Measurements from ENCODE around the gene GLUL.
A peak's percentile ranks its signal among the peaks of the same experiment; 100 is the strongest.

The GLUL gene

DNA sequence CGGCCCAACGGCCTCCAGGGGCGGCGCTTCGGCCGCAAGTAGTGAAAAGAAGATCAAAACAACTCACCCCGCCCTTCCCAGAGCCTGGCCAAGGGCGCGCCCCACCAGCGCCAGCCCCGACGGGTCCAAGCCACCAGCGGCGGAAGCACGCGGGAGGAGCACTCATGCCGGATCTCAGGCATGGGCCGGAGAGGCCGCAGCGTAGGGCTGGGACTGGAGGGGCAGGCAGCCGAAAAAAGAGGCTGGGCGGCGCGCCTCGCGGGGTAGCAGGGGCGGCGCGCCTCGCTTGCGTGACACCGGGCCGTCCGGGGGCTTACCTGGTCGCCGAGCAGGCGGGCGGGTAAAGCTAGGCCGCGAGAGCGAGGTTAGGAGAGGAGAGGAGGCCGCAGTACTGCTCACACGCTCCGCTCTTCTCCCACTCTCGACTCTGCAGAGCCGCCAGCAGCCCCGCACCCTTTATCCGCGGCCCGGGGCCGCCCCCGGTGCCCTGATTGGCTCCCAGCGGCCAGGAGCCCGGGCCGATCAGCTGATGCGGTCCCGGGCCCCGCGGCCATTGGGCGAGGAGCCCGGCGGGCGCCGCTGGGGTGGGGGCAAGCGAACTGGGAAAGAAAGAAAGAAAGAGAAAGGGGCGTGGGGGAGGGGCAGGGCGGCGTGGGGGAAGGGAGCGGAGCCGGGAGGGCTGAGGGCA is at the start of gene GLUL:
Gene GLUL, minus strand, starts transcription at position 429 of the 688 bp plus-strand sequence. CDS start 3,053 bp downstream, outside the sequence.
- DNase-seq, result peak; percentile 64

DNA sequence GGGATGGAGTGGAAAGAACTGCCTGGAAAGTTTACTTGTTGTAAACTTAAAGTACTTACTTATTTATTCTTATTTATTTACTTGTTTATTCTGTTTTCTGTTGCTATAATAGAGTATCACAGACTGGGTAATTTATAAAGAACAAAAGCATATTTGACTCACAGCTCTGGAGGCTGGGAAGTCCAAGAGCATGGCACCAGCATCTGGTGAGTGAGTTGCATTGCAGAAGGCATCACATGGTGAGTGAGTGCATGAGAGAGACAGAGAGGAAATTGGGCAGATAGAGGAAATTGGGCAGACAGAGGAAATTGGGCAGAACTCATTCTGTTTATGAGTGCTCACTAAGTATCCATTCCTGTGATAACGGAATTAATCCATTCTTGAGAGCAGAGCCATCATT is 46.7 kb upstream of the GLUL start:
- no peak for DNase-seq

GRCh38 chr1:182433580-182433979 is 42.0 kb upstream of the GLUL start:
- no peak for DNase-seq

GRCh38 chr1:182431278-182431677 is 39.7 kb upstream of the GLUL start:
- no peak for DNase-seq

GRCh38 chr1:182430263-182431068 is 38.9 kb upstream of the GLUL start:
- DNase-seq, result no peak

- no peak for DNase-seq
Measured at GRCh38 chr1:182428043-182428442, 36.5 kb upstream of the GLUL start.

DNA sequence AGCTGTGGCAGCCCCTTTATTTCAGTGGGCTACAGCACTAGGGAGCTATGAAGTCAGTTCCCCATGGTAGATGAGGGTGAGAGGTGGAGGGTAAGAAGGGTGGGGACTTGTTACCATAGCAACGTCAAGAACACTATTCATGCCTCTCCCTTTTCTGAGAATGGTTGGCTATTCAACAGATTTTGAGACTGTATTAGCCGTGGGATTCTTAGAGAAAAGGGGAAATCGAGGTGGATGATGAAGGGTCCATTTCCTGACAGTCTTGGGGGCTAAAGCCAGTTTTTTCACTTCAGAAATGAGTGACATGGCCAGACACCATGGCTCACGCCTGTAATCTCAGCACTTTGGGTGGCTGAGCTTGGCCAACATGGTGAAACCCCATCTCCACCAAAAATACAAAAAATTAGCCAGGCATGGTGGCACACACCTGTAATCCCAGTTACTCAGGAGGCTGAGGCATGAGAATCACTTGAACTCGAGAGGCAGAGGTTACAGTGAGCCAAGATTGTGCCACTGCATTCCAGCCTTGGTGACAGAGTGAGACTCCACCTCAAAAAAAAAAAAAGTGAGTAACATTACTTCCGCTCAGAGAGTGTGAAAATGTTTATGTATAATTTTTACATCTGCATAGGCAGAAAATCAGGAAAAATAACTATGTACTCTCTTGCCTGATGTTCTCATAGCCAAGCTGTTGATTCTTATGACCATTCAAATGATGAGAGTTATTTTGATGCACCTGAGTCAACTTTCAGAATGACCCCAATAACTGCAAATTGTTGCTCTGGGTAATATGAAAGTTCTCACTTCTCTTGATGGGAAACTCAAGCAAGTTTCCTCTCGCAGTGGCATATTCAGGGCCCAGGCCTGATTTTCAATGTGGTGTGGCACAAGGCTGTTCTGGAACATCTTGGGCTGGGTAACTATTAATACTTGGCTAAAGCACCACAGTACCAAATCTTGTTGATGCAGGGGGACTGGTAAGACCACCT is 35.1 kb upstream of the GLUL start:
- DNase-seq, result no peak

GRCh38 chr1:182415789-182416188 is 24.2 kb upstream of the GLUL start:
- no peak for DNase-seq

- no peak for DNase-seq
Measured at GRCh38 chr1:182413969-182414368, 22.4 kb upstream of the GLUL start.

GRCh38 chr1:182413486-182413885 is 21.9 kb upstream of the GLUL start:
- DNase-seq, result no peak

GRCh38 chr1:182410620-182411273 is 19.2 kb upstream of the GLUL start:
- no peak for DNase-seq

- DNase-seq, result no peak
Measured at GRCh38 chr1:182410138-182410537, 18.5 kb upstream of the GLUL start.

- no peak for DNase-seq
Measured at GRCh38 chr1:182408435-182409075, 17.0 kb upstream of the GLUL start.

DNA sequence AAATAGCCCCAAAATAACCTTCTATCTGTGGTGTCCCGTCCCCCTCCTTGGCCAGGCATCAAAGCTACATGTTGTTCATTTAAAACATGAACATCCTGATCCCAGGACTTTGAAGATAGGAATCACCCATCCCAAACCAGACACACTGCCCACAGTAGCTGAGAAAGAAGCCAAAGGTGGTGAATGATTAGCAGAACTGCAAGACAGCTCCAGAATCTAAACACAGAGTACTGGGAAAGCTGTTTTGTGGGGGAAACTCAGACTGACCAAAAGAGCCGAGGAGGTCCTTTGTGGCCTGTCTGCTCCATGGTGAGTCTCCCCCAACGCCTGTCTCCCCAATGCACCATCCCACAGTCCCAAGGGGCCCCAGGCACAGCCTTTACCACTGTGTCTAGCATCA is 16.1 kb upstream of the GLUL start:
- no peak for DNase-seq

- DNase-seq, result no peak
Measured at GRCh38 chr1:182406012-182406411, 14.4 kb upstream of the GLUL start.

DNA sequence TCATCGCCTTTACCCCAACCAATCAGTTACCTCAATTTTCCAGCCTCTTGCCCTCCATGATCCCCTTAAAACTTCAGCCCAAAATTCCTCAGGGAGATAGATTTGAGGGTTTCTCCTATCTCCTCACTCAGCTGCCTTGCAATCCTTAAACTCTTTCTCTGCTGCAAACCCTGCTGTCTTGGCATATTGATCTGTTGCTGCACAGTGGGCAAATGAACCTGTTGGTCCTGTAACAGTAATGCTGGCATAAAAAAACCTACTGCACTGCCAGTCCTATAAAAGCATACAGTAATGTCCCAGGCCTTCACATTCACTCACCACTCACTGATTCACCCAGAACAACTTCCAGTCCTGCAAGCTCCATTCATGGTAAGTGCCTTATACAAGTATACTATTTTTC is 14.0 kb upstream of the GLUL start:
- DNase-seq, result no peak

DNA sequence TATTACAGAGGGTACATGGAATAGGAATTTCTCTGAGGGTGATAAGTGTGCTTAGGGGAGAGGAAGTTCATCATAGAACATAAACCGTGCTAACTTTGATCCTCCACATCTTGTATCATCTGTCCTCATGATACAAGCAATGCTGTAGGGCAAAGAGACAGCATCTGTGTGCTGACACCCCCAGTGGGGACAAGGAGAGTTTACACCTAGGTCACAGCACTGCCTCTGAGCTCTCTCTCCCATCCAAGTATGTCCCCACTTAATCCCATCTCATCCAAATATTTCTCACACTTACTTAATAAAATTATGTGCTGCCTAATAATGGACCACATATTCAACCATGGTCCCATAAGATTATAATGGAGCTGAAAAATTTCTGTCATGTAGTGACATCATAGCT is 13.2 kb upstream of the GLUL start:
- no peak for DNase-seq

- no peak for DNase-seq
Measured at GRCh38 chr1:182400567-182400966, 9.0 kb upstream of the GLUL start, which contains the start of gene TEDDM1. Gene TEDDM1 (minus strand): TSS chr1:182400667. CDS start chr1:182400485, 182 bp downstream.

GRCh38 chr1:182397653-182398393 is 6.2 kb upstream of the GLUL start:
- DNase-seq, result no peak

DNA sequence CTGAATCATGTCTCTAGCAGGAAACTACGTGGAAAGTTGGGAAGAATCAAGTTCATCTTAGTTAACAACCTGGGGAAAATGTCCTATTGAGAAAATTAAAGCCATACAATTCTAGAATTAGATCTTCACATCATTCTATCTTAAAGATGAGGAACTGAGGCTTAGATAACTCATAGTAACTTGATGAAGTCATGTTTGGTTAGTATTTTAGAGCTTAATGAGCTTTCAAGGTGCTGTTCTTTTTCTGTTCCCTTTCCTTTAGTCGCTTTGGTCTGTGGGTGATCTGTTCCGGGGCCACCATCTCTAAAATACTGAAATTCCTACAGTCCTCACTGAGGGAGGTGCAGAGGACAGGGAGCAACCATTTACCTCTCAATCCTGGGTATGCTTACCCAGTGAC is 4.3 kb upstream of the GLUL start:
- no peak for DNase-seq

DNA sequence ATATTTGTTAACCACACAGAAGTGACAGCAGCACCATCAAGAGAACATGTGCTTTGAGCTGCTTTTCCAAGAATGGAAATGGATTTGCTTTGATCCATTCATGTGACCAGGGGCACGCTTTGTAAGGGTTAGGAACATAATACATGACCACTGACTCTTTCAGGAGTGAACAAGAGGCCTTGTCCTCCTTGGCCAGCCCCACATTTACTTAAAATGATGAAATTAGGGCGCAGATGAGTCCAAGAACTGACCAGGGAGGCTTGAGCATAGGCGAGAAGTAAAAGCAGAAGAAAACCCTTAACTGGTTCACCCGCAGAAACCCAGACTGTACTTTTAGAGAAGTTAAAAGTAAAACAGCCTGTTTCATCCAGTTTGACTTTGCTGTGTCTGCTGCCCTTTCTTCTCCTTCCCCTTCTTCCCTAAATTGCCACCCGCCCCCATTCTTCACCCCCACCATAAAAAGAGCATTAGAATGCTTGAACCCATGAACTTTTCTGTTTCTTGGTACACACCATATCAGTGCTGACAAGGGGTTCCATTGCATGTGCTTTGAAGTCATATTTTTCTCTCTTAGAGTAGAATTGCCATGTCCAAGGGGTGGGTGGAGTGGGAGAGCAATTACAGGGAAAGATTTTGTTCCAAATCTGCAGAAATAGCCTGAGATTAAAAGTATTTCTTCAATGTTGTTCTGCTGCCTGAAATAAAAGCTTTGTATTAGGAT is 2.6 kb upstream of the GLUL start:
- DNase-seq, result no peak

All from NCI-H2081 treated with DMSO at 0.1 percent for 48 hours (cell line).